Measurements from ENCODE around the gene PRR7.

DNA sequence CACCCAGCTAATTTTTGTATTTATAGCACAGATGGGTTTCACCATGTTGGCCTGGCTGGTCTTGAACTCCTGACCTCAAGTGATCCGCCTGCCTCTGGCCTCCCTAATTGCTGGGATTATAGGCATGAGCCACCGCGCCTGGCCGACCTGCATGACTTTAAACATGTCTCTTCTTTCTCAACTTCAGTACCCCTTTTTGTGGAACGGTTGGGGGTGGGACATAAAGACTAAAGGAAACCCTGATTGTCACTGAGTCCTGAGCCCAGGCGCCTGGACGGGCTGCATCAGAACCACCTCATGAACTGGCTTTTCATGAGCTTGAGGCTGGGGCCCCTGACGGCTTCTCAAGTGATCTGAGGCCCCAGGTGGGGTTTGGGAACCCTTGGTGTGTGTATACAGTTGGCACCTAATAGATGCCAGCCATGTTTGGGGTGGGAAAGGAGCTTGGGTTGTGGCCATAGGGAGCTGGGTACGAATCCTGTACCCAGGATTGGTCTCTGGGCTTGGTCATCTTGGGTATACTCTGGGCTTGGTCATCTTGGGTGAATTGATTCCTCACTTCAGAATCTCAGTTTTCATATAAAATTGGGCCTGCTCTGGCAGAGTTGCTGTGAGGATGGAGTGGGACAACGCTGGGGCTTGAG is 17.9 kb upstream of the PRR7 start:
- TF ChIP-seq, protein P1, sequence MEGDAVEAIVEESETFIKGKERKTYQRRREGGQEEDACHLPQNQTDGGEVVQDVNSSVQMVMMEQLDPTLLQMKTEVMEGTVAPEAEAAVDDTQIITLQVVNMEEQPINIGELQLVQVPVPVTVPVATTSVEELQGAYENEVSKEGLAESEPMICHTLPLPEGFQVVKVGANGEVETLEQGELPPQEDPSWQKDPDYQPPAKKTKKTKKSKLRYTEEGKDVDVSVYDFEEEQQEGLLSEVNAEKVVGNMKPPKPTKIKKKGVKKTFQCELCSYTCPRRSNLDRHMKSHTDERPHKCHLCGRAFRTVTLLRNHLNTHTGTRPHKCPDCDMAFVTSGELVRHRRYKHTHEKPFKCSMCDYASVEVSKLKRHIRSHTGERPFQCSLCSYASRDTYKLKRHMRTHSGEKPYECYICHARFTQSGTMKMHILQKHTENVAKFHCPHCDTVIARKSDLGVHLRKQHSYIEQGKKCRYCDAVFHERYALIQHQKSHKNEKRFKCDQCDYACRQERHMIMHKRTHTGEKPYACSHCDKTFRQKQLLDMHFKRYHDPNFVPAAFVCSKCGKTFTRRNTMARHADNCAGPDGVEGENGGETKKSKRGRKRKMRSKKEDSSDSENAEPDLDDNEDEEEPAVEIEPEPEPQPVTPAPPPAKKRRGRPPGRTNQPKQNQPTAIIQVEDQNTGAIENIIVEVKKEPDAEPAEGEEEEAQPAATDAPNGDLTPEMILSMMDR (conservative IDR thresholded peaks at IDR 0.05; ENCODE audit: low read depth, low read length) = no peak
- TF ChIP-seq CEBPB (IDR thresholded peaks at IDR 0.05; ENCODE audit: low read depth, low read length) (no peak), RFX5 (IDR thresholded peaks at IDR 0.05; ENCODE audit: low read depth, low read length) (no peak), FOS (IDR thresholded peaks at IDR 0.05; ENCODE audit: low read depth, low read length) (no peak), MAZ (IDR thresholded peaks at IDR 0.05; ENCODE audit: borderline replicate concordance, low read depth, low read length) (no peak), MXI1 (IDR thresholded peaks at IDR 0.05; ENCODE audit: borderline replicate concordance, low read depth, low read length) (no peak), POLR2A (IDR thresholded peaks at IDR 0.05; ENCODE audit: low read depth, low read length) (no peak), RCOR1 (IDR thresholded peaks at IDR 0.05; ENCODE audit: insufficient replicate concordance, low read length) (no peak), RAD21 (IDR thresholded peaks at IDR 0.05; ENCODE audit: low read length) (no peak), SMC3 (IDR thresholded peaks at IDR 0.05; ENCODE audit: low read depth, low read length) (no peak), NFE2L2 (IDR thresholded peaks at IDR 0.05; ENCODE audit: low read depth, low read length) (no peak)
- TF ChIP-seq, protein P2, sequence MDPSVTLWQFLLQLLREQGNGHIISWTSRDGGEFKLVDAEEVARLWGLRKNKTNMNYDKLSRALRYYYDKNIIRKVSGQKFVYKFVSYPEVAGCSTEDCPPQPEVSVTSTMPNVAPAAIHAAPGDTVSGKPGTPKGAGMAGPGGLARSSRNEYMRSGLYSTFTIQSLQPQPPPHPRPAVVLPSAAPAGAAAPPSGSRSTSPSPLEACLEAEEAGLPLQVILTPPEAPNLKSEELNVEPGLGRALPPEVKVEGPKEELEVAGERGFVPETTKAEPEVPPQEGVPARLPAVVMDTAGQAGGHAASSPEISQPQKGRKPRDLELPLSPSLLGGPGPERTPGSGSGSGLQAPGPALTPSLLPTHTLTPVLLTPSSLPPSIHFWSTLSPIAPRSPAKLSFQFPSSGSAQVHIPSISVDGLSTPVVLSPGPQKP (IDR thresholded peaks at IDR 0.05; ENCODE audit: borderline replicate concordance, low read depth, low read length) = no peak
- TF ChIP-seq, protein P3, sequence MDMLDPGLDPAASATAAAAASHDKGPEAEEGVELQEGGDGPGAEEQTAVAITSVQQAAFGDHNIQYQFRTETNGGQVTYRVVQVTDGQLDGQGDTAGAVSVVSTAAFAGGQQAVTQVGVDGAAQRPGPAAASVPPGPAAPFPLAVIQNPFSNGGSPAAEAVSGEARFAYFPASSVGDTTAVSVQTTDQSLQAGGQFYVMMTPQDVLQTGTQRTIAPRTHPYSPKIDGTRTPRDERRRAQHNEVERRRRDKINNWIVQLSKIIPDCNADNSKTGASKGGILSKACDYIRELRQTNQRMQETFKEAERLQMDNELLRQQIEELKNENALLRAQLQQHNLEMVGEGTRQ (IDR thresholded peaks at IDR 0.05; ENCODE audit: low read depth, low read length) = no peak

Data from IMR-90 (cell line).